Endodermal cell (in vitro differentiated cells): ENCODE data around the gene SPDYC. TPM values are rescaled to one million over a fixed set of nuclear protein-coding genes. Genes with fewer than 3 reads are reported as not detected.

Experiments
- DNase-seq: peaks from one replicate; pipeline ENCODE4 v3.0.0-alpha.2; 2017
- H3K27ac ChIP-seq: 2 replicates; pipeline ENCODE4 v1.5.1; 2013; ENCODE audit warnings: mild to moderate bottlenecking, low read depth, low read length, moderate library complexity
- H3K27me3 ChIP-seq: 2 replicates; pipeline ENCODE4 v1.6.1; 2013; ENCODE audit warnings: mild to moderate bottlenecking, low read length, moderate library complexity; ENCODE audit not compliant: insufficient read depth, control insufficient read depth, poor library complexity, severe bottlenecking
- H3K36me3 ChIP-seq: 2 replicates; pipeline ENCODE4 v1.7.0; 2013; ENCODE audit warnings: mild to moderate bottlenecking, low read length, moderate library complexity; ENCODE audit not compliant: control insufficient read depth, insufficient read depth
- H3K4me1 ChIP-seq: one replicate; pipeline ENCODE4 v1.7.0; 2013; ENCODE audit warnings: low read length; ENCODE audit not compliant: control insufficient read depth, insufficient read depth
- H3K4me3 ChIP-seq: 2 replicates; pipeline ENCODE4 v1.5.1; 2013; ENCODE audit warnings: mild to moderate bottlenecking, low read length, moderate library complexity
- H3K9ac ChIP-seq: 2 replicates; pipeline ENCODE4 v1.6.1; 2013; ENCODE audit warnings: mild to moderate bottlenecking, low read length, moderate library complexity; ENCODE audit not compliant: poor library complexity, severe bottlenecking; ENCODE audit errors: extremely low read depth
- H3K9me3 ChIP-seq: 2 replicates; pipeline ENCODE4 v1.6.1; 2013; ENCODE audit warnings: mild to moderate bottlenecking, low read length, moderate library complexity; ENCODE audit not compliant: control insufficient read depth
- H3K27ac Mint-ChIP-seq: 2 replicates; pipeline ENCODE4 v1.8.0; 2020; ENCODE audit warnings: mixed read lengths
- H3K27me3 Mint-ChIP-seq: 2 replicates; pipeline ENCODE4 v1.8.0; 2021; ENCODE audit warnings: mild to moderate bottlenecking, mixed read lengths; ENCODE audit not compliant: insufficient read depth
- H3K36me3 Mint-ChIP-seq: 2 replicates; pipeline ENCODE4 v1.8.0; 2020; ENCODE audit warnings: low read depth, mixed read lengths
- H3K4me1 Mint-ChIP-seq: 2 replicates; pipeline ENCODE4 v1.8.0; 2020; ENCODE audit warnings: mixed read lengths
- H3K4me3 Mint-ChIP-seq: 2 replicates; pipeline ENCODE4 v1.8.0; 2020; ENCODE audit warnings: mild to moderate bottlenecking, moderate library complexity, mixed read lengths
- H3K9me3 Mint-ChIP-seq: 2 replicates; pipeline ENCODE4 v1.8.0; 2020; ENCODE audit warnings: mild to moderate bottlenecking, mixed read lengths
- WGBS, 2 experiments: methylation state at CpG; one replicate each; pipeline versions ENCODE4 v1.1.5 to v1.1.7; 2013; ENCODE audit warnings: missing lambda C conversion rate in 2 of 2, mixed read lengths in 1 of 2; ENCODE audit not compliant: insufficient coverage in 1 of 2, insufficient read length in 1 of 2; 5-methylcytosine and 5-hydroxymethylcytosine counted together
- total RNA-seq, 2 donors: library from RNA; stranded (reverse); fragmentation: NEBNext Ultra II Directional in 1 of 2; extraction: Animal tissue kit (Norgen Biotek cat#: 25700) in 1 of 2; gene quantifications; 2 replicates in 1 of 2; 3 replicates in 1 of 2; pipeline ENCODE4 v1.2.1, GENCODE V29; 2021
- TF ChIP-seq, protein P1 (sequence below): fragments of 200-600 bp; sonication (generic); conservative IDR thresholded peaks from 2 replicates; pipeline ENCODE4 v1.5.0; 2021; ENCODE audit warnings: antibody characterized with exemption, mild to moderate bottlenecking

Gene SPDYC
- total RNA-seq, 2 donors from 2014 or later, result 0.46 TPM; not detected in 1

DNA sequence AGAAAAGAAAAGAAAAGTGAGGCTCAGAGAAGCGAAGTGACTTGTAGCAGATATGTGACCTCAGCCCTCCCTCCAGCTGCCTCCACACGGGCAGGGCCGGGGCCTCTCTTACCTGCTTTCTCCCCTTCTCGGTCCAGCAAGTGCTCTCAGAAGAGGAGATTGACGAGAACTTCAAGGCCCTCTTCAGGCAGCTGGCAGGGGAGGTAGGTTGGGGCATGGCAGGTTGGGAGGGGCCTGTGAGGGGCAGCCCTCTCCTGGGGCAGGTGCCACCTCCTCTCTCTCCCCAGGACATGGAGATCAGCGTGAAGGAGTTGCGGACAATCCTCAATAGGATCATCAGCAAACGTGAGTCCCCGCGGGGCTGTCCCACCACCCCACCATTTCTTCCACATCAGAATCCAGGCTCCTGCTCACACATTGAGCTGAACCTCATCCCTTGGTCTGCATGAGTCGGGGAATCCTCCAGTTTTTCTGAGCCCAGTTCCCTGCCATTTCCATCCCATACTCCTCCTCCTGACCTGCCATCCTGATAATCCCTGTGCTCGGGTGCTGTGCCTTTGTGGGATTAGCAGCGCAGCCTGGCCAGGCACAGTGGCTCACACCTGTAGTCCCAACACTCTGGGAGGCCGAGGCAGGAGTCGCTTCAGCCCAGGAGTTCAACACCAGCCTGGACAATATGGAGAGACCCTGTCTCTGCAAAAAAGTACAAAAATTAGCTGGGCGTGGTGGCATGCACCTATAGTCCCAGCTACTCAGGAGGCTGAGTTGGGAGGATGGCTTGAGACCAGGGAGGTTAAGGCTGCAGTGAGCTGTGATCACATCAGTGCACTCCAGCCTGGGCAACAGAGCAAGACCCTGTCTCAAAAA lies 38.1 kb downstream of the SPDYC start:
- TF ChIP-seq, protein P1, sequence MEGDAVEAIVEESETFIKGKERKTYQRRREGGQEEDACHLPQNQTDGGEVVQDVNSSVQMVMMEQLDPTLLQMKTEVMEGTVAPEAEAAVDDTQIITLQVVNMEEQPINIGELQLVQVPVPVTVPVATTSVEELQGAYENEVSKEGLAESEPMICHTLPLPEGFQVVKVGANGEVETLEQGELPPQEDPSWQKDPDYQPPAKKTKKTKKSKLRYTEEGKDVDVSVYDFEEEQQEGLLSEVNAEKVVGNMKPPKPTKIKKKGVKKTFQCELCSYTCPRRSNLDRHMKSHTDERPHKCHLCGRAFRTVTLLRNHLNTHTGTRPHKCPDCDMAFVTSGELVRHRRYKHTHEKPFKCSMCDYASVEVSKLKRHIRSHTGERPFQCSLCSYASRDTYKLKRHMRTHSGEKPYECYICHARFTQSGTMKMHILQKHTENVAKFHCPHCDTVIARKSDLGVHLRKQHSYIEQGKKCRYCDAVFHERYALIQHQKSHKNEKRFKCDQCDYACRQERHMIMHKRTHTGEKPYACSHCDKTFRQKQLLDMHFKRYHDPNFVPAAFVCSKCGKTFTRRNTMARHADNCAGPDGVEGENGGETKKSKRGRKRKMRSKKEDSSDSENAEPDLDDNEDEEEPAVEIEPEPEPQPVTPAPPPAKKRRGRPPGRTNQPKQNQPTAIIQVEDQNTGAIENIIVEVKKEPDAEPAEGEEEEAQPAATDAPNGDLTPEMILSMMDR, result no peak
- Histone ChIP-seq H3K9ac (no peak overlapping the region), H3K36me3 (peaks cover 74% of the 10 kb centered on the region), H3K27ac (no peak overlapping the region), H3K9me3 (no peaks in the 10 kb centered on the region), H3K27me3 (no peaks in the 10 kb centered on the region), H3K4me3 (no peak overlapping the region), H3K4me1 (peaks cover 5% of the 10 kb centered on the region)
- H3K9me3 Mint-ChIP-seq, result no peaks in the 10 kb centered on the region
- no peaks in the 10 kb centered on the region for H3K27me3 Mint-ChIP-seq
- WGBS, 2 experiments, result 94 to 95% methylated on average over 7 to 16 of the region's 16 CpGs
- DNase-seq, result peak; percentile 28
- no peak overlapping the region for H3K27ac Mint-ChIP-seq
- H3K36me3 Mint-ChIP-seq, result peaks cover 62% of the 10 kb centered on the region
- no peak overlapping the region for H3K4me3 Mint-ChIP-seq
- H3K4me1 Mint-ChIP-seq, result peaks cover 16% of the 10 kb centered on the region

DNA sequence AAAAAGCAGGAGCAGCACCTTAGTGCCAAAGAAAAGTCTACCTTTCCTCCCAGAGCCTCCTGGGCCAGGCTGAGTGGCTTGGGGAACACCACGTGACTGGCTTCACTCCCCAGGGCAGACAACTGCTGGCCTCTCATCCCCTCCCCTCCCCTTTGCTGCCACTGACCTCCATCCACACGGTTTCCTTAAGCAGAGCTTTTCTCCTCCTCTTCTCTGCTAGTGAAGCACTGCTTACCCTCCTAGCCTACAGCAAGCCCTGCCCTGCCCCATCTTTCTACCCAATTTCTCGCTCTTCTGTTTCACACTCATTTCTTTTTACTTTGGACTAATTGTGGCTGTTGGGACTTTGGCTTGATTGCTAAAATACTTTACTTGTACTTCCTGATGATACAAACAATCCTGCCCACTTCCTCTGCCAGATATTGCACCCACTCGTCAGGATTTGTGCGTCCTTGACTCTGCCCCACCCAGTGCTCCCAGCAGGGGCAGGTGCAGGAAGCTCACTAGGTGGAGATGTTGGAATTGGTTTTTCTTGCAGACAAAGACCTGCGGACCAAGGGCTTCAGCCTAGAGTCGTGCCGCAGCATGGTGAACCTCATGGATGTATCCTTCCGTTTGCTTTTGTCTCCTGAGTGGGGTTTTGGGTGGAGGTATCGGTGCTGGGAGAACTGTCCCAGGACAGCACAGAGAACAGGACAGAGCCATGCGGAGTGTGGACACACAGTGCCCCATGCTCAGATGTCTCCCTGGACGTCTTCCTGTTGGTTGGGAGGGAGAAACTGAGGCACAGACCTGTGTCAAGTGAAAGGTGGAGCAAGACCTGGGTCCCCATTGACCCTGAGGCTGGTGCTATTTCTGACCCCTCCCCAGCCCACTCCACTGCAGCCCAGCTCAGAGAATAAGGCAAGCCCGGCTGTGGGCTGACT lies 39.0 kb downstream of the SPDYC start:
- DNase-seq, result peak; percentile 32
- no peak overlapping the region for H3K27ac ChIP-seq
- H3K9me3 Mint-ChIP-seq, result no peaks in the 10 kb centered on the region
- no peak overlapping the region for H3K9ac ChIP-seq
- TF ChIP-seq, protein P1, result no peak
- no peak overlapping the region for H3K4me3 Mint-ChIP-seq
- H3K27me3 Mint-ChIP-seq, result no peaks in the 10 kb centered on the region
- H3K36me3 ChIP-seq, result peaks cover 69% of the 10 kb centered on the region
- WGBS, 2 experiments, result 93 to 94% methylated on average over 11 to 13 of the region's 13 CpGs
- H3K27ac Mint-ChIP-seq, result no peak overlapping the region
- H3K9me3 ChIP-seq, result no peaks in the 10 kb centered on the region
- H3K4me3 ChIP-seq, result no peak overlapping the region
- peaks cover 55% of the 10 kb centered on the region for H3K36me3 Mint-ChIP-seq
- peaks cover 5% of the 10 kb centered on the region for H3K4me1 ChIP-seq
- no peaks in the 10 kb centered on the region for H3K27me3 ChIP-seq
- peaks cover 20% of the 10 kb centered on the region for H3K4me1 Mint-ChIP-seq

DNA sequence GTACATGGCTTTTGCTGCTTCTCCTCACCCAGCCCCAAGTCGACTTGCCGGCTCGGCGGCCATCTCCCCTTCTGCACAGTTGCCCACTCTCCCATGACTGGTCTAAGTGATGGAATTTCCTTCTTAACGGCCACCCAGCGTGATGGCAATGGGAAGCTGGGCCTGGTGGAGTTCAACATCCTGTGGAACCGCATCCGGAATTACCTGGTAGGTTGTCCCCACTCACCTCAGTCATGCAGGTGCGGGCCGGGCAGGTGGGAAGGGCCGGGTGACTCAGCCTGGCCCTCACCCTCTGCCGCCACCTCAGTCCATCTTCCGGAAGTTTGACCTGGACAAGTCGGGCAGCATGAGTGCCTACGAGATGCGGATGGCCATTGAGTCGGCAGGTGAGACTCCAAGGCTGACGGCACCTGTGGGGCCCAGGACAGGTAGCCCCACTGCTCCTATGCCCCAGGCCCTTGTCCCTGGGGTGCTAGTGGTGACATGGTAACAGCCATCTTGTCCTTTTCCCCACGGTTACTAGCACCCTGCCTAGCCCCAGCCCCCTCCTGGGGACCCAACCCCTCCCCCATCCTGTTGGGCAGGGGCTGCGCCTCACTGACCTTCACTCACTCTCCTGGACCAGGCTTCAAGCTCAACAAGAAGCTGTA lies 39.8 kb downstream of the SPDYC start:
- Histone ChIP-seq H3K4me3 (no peak overlapping the region), H3K36me3 (peaks cover 62% of the 10 kb centered on the region), H3K9me3 (no peaks in the 10 kb centered on the region), H3K27me3 (no peaks in the 10 kb centered on the region), H3K9ac (no peak overlapping the region), H3K4me1 (peaks cover 5% of the 10 kb centered on the region), H3K27ac (no peak overlapping the region)
- DNase-seq, result peak; percentile 28
- peaks cover 15% of the 10 kb centered on the region for H3K4me1 Mint-ChIP-seq
- peaks cover 50% of the 10 kb centered on the region for H3K36me3 Mint-ChIP-seq
- H3K27ac Mint-ChIP-seq, result no peak overlapping the region
- no peaks in the 10 kb centered on the region for H3K9me3 Mint-ChIP-seq
- H3K4me3 Mint-ChIP-seq, result no peak overlapping the region
- TF ChIP-seq, protein P1, result no peak
- H3K27me3 Mint-ChIP-seq, result no peaks in the 10 kb centered on the region
- WGBS, 2 experiments, result 95 to 97% methylated on average over 12 to 20 of the region's 20 CpGs
